NCI-H1694 (cell line): ENCODE data around the gene KY.

Experiments
- DNase-seq: peaks from one replicate; lab custom pipeline; 2025; lab: John Stamatoyannopoulos, UW

KY gene

GRCh38 chr3:134672571-134672970, 21.7 kb upstream of the KY start:
- DNase-seq: no peak

DNA sequence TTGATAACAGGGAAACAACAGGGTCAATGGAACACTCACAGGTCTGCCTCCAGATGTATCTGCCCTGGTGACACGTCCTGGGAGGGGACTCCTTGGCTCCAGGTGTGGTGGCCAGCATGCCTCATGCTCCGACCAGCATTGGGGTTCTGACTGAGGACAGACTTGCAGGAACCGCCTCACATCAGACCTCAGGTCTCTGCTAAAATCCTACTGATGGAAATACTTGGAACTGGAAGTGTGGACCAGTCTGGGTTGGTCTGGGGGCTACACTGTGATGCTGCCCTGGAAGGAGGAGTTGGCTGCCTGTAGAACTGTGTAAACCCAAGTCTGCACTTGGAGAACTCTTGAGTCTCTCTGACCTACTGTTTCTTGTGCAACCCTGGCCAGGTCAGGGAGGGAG, 17.1 kb upstream of the KY start:
- DNase-seq: no peak

DNA sequence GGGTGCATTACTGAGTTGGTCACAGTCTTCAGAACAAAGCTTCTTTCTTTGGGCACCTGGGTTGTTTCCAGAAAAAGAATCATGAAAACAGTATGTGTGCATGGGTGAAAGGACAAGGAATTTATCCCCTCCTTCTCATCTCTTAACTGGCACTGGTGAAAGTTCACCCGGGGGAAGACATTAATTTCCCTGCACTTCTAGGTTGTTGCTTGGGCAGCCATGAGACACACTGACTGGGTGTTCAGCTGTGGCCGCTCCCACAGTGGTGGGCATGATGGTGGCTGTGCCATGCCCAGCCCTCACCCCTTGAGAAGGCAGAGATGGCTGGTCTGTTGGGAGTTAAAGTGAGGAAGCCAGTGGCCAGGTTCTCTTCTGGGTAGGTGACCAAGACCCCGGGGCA, 16.6 kb upstream of the KY start:
- DNase-seq: no peak

- DNase-seq: no peak
Measured at GRCh38 chr3:134666885-134667284, 16.1 kb upstream of the KY start.

DNA sequence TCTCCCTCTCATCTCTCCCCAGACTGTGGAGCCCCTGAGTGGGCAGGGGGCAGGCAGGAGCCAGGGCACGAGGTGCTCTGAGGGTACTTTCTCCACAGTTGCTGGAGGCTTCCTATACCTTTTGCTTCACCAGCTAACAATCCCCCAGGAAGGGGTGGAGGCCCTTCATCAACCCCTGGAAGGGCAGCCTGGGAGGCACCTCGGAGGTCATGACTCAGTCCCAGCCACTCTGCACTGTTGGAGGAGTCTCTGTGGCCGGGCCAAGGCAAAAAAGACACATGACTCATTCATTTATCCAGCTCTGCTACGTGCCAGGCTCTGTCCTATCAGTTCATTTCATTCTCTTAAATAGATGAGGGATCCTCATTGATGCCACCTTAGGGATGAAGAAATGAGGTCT, 15.6 kb upstream of the KY start:
- DNase-seq: no peak

DNA sequence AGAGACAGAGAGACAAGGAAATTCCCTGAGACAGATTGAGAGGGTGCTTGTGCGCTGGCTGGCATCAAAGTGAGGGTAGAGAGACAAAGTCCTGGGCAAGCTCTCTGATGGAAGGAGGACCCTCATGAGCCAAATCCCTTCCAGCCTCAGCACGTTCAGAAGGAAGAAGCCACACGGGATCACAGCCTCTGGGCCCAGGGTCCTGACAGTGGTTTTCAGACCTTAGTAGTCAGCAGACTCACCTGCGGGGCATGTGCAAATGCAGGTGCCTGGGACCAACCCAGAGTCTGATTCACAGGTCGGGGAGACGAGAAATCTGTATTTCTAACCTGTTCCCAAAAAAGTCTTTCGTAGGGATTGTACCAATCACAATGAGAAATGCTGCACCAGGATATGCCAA, 15.2 kb upstream of the KY start:
- DNase-seq: no peak

DNA sequence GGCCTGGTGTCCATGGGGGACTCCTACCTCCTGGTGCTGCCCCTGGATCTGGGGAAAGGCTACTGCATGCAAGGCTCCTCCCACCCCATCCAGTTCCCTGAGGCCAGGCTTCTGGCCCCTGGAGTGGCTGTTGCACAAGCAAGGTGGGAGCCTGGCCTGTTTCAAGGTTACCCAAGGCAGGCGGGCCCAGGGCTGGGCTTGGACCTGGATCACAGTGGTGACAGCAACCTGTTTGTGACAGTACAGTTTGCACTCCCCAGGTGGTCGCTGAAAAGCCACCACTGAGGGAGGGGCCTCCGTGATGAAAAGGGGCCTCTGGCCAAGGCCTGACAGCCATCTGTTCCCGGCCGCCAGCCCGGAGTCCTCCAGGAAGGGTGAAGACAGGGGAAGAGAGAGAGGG, 14.4 kb upstream of the KY start:
- DNase-seq: no peak

GRCh38 chr3:134663721-134664456, 13.1 kb upstream of the KY start:
- DNase-seq: no peak

- DNase-seq: no peak
Measured at GRCh38 chr3:134660046-134660441, 9.2 kb upstream of the KY start.

DNA sequence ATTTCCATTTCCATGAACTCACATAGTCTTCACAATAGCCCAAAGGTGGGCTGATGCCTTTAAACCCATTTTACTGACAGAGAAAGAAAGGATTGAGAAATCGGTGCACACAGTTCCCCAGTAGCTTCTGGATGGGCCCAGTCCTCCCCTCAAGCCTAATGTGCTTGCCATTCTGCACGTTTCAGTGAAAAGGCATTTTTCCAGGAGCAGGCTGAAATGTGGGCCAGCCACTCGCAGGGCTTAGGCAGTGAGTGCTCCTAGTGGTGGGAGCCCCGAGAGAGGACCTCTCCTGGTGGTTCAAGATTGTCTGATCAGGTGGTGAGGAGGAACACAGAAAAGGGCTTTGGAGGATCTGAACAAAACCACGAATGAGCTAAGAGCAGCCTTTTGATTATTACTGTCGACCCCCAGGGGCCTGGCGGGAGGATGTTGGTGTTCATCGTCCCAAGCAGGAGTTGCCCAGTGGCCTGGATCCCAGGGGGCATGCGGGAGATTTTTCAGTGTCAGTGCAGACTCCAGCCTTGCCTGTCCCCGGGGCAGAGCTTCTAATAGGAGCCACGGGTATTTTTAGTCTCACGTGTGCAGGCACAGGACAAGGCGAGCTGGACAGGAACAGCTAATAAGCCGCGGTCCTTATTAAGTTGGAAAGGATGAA, 8.7 kb upstream of the KY start:
- no peak for DNase-seq

GRCh38 chr3:134658555-134658954, 7.7 kb upstream of the KY start:
- DNase-seq: no peak

DNA sequence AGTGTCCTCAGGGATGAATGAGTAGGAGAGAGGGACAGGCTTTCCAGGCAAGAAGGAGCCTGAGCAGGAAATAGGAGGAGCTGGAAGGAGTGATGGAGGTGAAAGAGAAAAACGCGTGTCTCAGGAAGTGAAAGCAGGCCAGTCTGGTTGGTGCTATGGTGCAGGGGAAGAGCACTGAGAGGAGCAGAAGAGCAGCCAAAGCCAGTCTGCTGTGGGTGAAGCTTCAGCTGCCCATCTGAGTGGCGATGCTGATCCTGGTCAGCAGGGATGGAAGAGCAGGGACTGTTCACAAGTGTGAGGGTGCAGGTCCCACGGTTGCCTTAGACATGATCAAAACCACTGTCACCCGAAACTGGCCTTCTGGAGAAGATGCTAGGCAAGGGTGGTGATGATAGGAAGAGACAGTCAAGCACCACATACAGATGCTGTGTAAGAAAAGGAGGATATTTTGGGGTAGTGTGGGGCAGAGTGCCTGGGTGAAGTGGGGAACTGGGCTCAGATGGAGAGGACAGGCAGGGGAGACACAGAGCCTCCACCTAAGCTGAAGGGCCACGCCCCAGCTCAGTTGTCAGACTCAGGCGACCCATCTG, 5.5 kb upstream of the KY start:
- DNase-seq: no peak

DNA sequence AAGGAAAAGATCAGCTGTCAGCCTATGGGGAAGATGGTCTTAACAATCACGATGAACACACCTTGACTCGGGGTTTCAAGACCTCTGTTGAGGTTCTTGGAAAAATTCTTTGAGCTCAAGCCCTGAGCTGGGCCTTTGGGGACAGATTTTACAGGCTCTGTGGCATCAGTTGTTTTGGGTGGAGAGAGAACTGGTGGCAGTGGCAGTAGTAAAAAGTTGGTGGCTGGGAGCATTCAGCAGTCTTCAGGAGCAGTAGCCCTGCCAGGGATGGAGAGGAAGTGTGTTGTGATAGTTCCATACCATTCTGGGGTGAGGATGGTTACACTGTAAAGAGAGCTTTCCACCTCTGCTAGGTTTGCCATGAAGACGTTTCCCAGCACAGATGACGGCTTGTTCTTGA, 4.9 kb upstream of the KY start:
- no peak for DNase-seq

GRCh38 chr3:134654031-134654430, 3.2 kb upstream of the KY start:
- DNase-seq: no peak

DNA sequence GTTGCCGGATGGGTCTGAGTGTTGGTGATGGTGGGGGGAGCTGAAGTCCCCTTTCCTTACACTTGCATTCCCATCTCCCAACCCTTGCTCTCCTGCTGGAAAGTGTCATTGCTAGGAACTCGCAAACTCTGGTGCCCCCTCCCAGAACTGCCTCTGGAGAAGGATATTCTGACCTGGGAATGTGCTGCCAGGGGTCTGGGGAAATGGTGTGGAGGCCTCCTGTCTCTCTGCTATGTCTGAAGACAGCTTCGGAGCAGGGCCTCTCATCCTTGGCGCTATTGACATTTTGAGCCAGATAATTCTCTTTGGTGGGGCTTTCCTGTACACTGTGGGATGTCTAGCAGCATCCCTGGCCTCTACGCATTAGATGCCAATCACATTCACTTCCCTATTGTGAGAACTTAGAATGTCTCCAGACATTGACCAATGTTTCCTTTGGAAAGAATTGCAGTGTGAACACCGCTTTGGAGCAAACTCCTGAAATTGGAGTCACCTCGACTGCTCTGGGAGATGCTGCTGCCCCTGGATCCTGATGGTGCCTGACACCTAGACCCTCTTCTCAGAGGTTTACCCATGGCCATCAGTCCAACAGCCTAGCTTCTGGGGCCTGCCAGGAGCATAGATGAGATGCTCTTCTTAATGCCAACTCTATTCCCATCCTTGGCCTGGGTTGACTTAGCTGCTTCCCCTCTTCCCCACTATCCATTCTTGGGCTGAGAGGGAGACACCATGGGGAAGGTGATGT, 2.2 kb upstream of the KY start:
- no peak for DNase-seq

DNA sequence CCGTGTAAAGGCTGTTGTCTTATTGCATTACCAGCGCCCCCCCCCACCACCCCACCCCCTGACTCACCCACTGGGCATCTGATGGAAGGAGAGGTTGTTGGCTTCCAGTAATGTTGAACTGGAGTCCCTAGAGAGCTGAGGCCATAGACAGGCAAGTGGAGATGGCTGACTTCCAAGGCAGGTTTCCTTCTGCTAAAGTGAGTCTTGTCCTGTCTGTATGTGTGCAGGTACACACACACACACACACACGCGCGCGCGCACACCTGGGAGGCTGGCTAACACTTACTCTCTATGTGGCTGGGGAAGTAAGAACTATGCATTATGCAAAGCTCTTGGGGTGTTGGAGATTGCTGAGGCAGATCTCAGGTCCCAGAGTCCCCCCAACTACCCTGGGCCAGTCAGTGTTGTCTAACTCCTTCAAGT, 1.6 kb upstream of the KY start:
- DNase-seq: no peak

DNA sequence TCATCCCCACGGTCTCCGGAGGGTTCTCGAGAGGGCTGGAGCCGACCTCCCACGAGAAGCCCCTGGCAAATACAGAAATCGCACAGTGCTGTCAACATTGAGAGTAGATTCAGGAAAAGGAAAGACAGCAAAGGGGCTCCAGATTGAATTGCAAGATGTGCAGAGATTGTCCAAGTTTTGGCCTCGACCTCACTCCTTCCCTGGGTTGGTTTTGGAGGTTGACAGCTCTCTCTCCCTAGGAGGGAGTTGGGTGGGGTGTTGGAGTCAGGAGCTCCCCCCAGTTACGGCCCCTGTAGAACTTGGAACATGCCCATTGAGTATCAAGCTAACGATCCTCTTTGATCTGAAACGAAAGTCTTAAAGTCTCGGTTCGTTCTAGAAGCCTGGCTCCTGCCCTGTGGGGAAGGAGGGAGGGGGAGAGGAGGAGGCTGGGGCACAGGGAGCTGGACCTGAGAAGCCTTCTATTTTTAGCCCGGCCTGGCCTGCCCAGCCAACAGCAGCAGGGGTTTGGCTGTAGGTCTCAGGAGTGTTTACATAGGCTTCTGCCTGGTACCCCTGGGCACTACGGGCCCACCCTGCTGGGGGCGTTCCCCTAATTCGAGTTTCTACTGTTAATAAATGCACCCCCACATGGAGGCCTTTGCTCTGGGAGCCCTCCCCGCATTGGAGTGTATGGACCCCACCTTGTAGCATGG, 672 bp upstream of the KY start:
- no peak for DNase-seq

DNA sequence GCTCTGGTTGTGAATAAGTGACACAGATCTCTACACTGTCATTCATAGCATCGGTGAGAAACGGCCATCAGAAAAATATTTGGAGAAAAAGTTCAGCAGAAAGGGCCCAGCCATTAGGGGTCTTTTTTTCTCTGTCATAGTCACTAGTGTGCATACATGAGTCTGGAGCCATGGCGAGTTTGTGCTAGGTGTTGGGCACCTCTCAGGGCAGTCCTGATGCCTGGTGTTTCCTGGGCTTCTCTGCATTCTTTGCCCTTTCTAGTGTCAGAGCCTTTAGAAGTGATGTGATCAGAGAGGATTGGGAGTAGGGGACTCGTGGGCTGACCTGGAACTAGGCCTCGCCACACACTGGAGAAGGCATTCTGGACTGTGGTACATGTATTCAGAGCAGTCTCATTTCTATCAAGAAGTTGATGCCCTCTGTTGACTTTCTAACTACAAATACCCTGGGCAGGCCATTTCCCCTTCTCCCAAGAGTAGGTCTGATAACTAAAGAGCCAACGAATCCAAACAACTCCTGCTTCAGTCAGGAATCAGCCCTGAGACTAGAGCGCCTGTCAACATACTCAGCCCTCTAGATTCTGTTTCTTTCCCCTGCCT, 1.6 kb downstream of the KY start:
- no peak for DNase-seq

- no peak for DNase-seq
Measured at GRCh38 chr3:134647902-134648760, 2.7 kb downstream of the KY start.

GRCh38 chr3:134646086-134646485, 4.7 kb downstream of the KY start:
- DNase-seq: no peak

GRCh38 chr3:134645515-134645914, 5.3 kb downstream of the KY start:
- no peak for DNase-seq
